Panc1 (cell line): ENCODE results near the gene PLK1. TPM values are rescaled to one million over a fixed set of nuclear protein-coding genes. Genes with fewer than 3 reads are reported as not detected.

Source experiments
- ATAC-seq: fragments of 200-7000 bp; cut with Tn5 transposase; 2 replicates; pipeline ENCODE4 v1.9.1; 2020; ENCODE audit warnings: mild to moderate bottlenecking, moderate library complexity
- BruUV-seq: library from RNA; stranded (reverse); fragments of 400-500 nt; replicated peaks from 2 replicates; lab custom pipeline; 2021; lab: Mats Ljungman, UMichigan
- CTCF ChIA-PET: fragments of 300-600 bp; sonication (Branson Sonifier 250); formaldehyde crosslinking; loops from one replicate; lab custom pipeline; 2022; ENCODE audit warnings: antibody characterized with exemption; lab: Charles Lee
- POLR2A ChIA-PET: fragments of 300-600 bp; sonication (Branson Sonifier 250); formaldehyde crosslinking; loops from one replicate; lab custom pipeline; 2022; ENCODE audit warnings: antibody characterized with exemption; lab: Charles Lee
- DNase-seq: peaks from one replicate; pipeline ENCODE4 v3.0.0-alpha.2; 2010; ENCODE audit warnings: low read depth, low spot score
- H3K27ac ChIP-seq: 2 replicates; pipeline ENCODE4 v1.5.1; 2011; ENCODE audit warnings: mild to moderate bottlenecking, low read length, inconsistent platforms
- H3K27me3 ChIP-seq: fragments of 200-500 bp; sonication (Bioruptor generic); 2 replicates; pipeline ENCODE4 v1.6.0; 2014; ENCODE audit warnings: low read length, inconsistent platforms; ENCODE audit not compliant: control insufficient read depth, insufficient read depth
- H3K36me3 ChIP-seq: fragments of 200-500 bp; sonication (Bioruptor generic); 2 replicates; pipeline ENCODE4 v1.5.1; 2014; ENCODE audit warnings: inconsistent platforms, mild to moderate bottlenecking, low read length, moderate library complexity; ENCODE audit not compliant: control insufficient read depth, insufficient read depth
- H3K4me1 ChIP-seq: 2 replicates; pipeline ENCODE4 v1.5.1; 2011; ENCODE audit warnings: inconsistent platforms, mild to moderate bottlenecking, low read length, moderate library complexity; ENCODE audit not compliant: control insufficient read depth, insufficient read depth
- H3K4me3 ChIP-seq, 2 experiments: 2 replicates each; pipeline ENCODE4 v1.5.1; 2011 to 2012; ENCODE audit warnings: low read depth in 2 of 2, low read length in 2 of 2, mild to moderate bottlenecking in 2 of 2, inconsistent platforms in 1 of 2, moderate library complexity in 1 of 2
- H3K9me3 ChIP-seq: fragments of 200-500 bp; sonication (Bioruptor generic); 2 replicates; pipeline ENCODE4 v1.5.1; 2014; ENCODE audit warnings: low read depth, mild to moderate bottlenecking, inconsistent platforms, low read length, moderate library complexity; ENCODE audit not compliant: control insufficient read depth, insufficient read depth
- POLR2AphosphoS5 ChIP-seq: IDR thresholded peaks from 2 replicates; pipeline ENCODE4 v1.6.1; 2012; ENCODE audit warnings: mild to moderate bottlenecking, low read depth, low read length, moderate library complexity
- SIN3A ChIP-seq: IDR thresholded peaks from 2 replicates; pipeline ENCODE4 v1.6.1; 2012; ENCODE audit warnings: low read depth, mild to moderate bottlenecking, low read length, moderate library complexity, borderline replicate concordance; ENCODE audit not compliant: insufficient read depth
- TCF7L2 ChIP-seq: IDR thresholded peaks from 2 replicates; pipeline ENCODE4 v1.6.1; 2011; ENCODE audit warnings: mild to moderate bottlenecking, low read depth, low read length, inconsistent platforms
- in situ Hi-C: cut with HindIII; loops from 2 replicates; pipeline ENCODE4 v1.10.0; 2016; ENCODE audit warnings: low sequenced_read_pairs, low pct_unique_long_range_greater_than_20kb
- intact Hi-C: fragments of 100-400 bp; cut with micrococcal nuclease; formaldehyde crosslinking; loops from one replicate; pipeline ENCODE4 v1.10.0; 2022; ENCODE audit not compliant: unreplicated experiment
- total RNA-seq: library from RNA; stranded (reverse); gene quantifications from one replicate; pipeline ENCODE4 v1.2.1, GENCODE V29; 2021; ENCODE audit not compliant: unreplicated experiment
- TF ChIP-seq, protein P1 (sequence below): fragments of 450-650 bp; IDR thresholded peaks from 2 replicates; pipeline ENCODE4 v1.5.1; 2017; ENCODE audit warnings: mild to moderate bottlenecking
- TF ChIP-seq, protein P2 (sequence below), 2 experiments: IDR thresholded peaks; 2 replicates each; pipeline ENCODE4 v1.6.1; 2011 to 2012; ENCODE audit warnings: low read depth in 2 of 2, control low read depth in 1 of 2, low read length in 1 of 2, mild to moderate bottlenecking in 1 of 2, moderate library complexity in 1 of 2; ENCODE audit not compliant: insufficient read depth in 1 of 2

Gene PLK1
- total RNA-seq, 1 experiment from 2014 or later, result 94.8 TPM

DNA sequence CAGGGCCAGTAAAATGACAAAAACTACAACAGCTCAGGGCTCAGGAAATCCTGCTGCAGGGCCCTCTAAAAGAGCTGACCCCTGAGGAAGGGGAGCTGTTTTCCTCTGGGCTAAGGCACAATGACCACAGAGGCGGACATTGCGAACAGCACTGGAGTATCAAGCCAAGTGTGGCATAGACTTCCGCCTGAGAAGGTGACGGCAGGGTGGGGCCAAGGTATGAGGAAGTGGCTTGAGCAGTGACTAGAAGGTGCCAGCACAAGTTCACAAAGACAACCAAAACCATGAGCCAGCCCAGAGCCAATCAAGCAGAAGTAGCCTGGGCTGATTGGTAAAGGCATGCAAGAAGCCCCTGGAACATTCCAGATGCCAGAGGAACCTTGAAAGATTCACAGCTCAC is 20.4 kb downstream of the PLK1 start:
- CTCF ChIA-PET, result no interaction called here
- no peak overlapping the region for H3K4me3 ChIP-seq
- H3K36me3 ChIP-seq, result no peaks in the 10 kb centered on the region
- intact Hi-C loops, result no loop called here
- H3K4me1 ChIP-seq, result no peaks in the 10 kb centered on the region
- in situ Hi-C loops, result no loop called here
- no TSS peak for BruUV-seq
- TF ChIP-seq, protein P1, sequence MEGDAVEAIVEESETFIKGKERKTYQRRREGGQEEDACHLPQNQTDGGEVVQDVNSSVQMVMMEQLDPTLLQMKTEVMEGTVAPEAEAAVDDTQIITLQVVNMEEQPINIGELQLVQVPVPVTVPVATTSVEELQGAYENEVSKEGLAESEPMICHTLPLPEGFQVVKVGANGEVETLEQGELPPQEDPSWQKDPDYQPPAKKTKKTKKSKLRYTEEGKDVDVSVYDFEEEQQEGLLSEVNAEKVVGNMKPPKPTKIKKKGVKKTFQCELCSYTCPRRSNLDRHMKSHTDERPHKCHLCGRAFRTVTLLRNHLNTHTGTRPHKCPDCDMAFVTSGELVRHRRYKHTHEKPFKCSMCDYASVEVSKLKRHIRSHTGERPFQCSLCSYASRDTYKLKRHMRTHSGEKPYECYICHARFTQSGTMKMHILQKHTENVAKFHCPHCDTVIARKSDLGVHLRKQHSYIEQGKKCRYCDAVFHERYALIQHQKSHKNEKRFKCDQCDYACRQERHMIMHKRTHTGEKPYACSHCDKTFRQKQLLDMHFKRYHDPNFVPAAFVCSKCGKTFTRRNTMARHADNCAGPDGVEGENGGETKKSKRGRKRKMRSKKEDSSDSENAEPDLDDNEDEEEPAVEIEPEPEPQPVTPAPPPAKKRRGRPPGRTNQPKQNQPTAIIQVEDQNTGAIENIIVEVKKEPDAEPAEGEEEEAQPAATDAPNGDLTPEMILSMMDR, result no peak
- TF ChIP-seq SIN3A (no peak), TCF7L2 (no peak), POLR2AphosphoS5 (no peak)
- TF ChIP-seq, protein P2, sequence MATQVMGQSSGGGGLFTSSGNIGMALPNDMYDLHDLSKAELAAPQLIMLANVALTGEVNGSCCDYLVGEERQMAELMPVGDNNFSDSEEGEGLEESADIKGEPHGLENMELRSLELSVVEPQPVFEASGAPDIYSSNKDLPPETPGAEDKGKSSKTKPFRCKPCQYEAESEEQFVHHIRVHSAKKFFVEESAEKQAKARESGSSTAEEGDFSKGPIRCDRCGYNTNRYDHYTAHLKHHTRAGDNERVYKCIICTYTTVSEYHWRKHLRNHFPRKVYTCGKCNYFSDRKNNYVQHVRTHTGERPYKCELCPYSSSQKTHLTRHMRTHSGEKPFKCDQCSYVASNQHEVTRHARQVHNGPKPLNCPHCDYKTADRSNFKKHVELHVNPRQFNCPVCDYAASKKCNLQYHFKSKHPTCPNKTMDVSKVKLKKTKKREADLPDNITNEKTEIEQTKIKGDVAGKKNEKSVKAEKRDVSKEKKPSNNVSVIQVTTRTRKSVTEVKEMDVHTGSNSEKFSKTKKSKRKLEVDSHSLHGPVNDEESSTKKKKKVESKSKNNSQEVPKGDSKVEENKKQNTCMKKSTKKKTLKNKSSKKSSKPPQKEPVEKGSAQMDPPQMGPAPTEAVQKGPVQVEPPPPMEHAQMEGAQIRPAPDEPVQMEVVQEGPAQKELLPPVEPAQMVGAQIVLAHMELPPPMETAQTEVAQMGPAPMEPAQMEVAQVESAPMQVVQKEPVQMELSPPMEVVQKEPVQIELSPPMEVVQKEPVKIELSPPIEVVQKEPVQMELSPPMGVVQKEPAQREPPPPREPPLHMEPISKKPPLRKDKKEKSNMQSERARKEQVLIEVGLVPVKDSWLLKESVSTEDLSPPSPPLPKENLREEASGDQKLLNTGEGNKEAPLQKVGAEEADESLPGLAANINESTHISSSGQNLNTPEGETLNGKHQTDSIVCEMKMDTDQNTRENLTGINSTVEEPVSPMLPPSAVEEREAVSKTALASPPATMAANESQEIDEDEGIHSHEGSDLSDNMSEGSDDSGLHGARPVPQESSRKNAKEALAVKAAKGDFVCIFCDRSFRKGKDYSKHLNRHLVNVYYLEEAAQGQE (IDR thresholded peaks at IDR 0.05; ENCODE audit: insufficient read depth in 1 of 2, low read depth in 2 of 2, low read length in 1 of 2), result no peak
- DNase-seq (no peak), ATAC-seq (no peak)
- H3K9me3 ChIP-seq, result no peaks in the 10 kb centered on the region
- no peak overlapping the region for H3K27ac ChIP-seq
- POLR2A ChIA-PET, result no interaction called here
- no peaks in the 10 kb centered on the region for H3K27me3 ChIP-seq

DNA sequence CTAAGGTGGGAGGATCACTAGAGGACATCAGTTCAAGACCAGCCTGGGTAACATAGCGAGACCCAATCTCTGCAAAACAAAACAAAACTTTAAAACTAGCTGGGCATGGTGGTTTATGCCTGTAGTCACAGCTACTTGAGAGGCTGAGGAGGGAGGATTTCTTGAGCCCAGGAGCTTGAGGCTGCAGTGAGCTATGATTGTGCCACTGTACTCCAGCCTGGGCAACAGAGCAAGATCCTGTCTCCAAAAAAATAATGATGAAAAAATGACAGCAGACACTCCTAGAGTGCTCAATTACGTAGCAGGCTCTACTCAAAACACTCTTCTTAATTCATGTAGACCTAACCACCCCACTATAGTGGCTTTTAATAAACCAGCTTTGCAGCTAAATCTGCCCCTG is 21.4 kb downstream of the PLK1 start:
- H3K36me3 ChIP-seq, result no peaks in the 10 kb centered on the region
- H3K27me3 ChIP-seq, result no peaks in the 10 kb centered on the region
- ATAC-seq (no peak), DNase-seq (no peak)
- ChIA-PET POLR2A (no interaction called here), CTCF (interaction anchor here (0.6 kb wide), 1 partner anchor 512 kb away, joined by 12 read pairs; no protein-coding TSS in a partner anchor)
- TF ChIP-seq, protein P2 (IDR thresholded peaks at IDR 0.05; ENCODE audit: insufficient read depth in 1 of 2, low read depth in 2 of 2, low read length in 1 of 2), result no peak
- TF ChIP-seq TCF7L2, result no peak
- no peak for TF ChIP-seq POLR2AphosphoS5
- TF ChIP-seq, protein P1, result no peak
- no peak for TF ChIP-seq SIN3A
- intact Hi-C loops (no loop called here), in situ Hi-C loops (no loop called here)
- H3K4me3 ChIP-seq, result no peak overlapping the region
- no peaks in the 10 kb centered on the region for H3K9me3 ChIP-seq
- BruUV-seq, result no TSS peak
- H3K4me1 ChIP-seq, result no peaks in the 10 kb centered on the region
- no peak overlapping the region for H3K27ac ChIP-seq
